Activated CD4-positive, alpha-beta T cell treated with anti-CD3 and anti-CD28 coated beads, Interleukin-2, amount 50 U/mL, for 48 hours (primary cell): ENCODE data around the gene TMEM141.
"Not testable (repeated sequence)": the region's sequence is repeated elsewhere in the genome, so short reads cannot be mapped to it uniquely, and the experiment has no call there.

ENCODE experiments used
- DNase-seq, 2 experiments: peaks; one replicate each; pipeline ENCODE4 v3.0.0-alpha.2; 2020

Gene TMEM141

DNA sequence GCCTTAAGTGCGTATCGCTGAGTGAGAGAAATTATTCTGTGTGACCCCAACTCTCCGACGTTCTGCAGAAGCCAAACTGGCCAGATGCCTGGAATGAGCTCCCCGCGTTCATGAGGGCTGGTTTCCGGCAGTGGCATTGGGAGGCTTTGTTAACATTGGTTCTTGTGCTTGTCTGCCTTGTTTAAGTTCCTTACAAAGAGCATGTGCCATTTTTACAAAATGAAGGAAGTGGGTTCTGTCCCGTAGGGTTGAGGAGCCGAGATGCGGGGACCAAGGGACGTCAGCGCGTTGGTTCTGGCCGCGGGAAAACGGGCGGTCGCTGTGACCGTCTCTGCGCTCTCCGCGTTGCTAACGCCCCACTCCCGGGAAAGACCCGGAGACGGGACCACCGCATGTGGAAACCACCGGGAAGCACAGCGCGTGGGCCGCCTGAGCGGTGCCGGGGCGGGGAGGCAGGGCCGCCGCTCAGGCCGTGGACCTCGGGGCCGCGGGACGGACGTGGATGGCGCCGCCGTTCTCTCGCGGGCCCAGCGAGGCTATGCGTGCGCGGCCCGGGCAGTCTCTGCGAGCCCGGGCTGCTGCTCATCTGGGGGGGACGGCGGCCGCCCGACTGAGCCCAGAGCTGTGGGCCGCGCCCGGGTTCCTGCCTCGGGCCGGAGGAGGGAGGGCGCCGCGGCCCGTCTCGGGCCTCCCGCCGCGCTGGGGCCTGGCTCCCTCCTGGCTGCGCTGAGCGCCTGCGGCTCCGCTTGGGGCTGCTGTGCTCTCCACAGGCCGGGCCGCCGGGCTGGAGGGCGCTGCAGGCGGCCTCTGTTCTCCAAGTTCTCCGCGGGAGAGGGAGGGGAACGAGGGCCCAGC is 30.1 kb downstream of the TMEM141 start:
- no peak for DNase-seq

DNA sequence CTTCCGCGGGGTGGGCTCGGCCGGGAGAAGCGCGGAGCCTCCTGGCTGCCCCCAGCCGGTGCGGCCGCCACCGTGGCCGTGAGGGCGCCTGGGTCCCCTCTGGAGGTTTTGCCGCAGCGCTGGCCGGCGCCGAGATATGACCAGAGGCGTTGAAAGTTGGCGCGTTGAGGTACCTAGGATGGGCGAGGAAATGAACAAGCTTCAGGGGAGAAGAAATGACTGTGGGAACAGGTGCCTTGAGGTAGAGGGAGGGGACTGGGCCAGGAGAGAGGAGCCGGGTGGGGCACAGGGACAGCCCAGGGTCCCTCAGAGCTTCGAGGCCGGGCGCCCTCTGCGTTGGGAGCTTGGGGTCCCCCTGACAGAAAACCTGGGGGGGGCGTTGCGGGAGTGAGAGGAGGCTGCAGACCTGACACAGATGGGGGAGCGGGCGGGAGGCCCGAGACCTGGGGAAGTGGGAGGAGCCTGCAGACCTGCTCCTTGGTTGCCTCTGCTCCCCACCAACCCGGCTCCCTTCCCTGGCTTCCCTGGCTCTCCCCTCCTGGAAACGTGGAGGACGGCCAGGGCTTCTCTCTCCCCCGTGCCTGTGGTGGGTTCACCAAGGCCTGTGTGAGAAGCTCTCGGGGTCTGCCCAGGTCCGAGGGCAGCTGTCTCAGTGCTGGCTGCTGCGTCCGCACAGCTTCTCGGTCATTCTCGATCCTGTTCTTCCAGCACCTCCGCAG is 30.8 kb downstream of the TMEM141 start:
- DNase-seq: no peak

DNA sequence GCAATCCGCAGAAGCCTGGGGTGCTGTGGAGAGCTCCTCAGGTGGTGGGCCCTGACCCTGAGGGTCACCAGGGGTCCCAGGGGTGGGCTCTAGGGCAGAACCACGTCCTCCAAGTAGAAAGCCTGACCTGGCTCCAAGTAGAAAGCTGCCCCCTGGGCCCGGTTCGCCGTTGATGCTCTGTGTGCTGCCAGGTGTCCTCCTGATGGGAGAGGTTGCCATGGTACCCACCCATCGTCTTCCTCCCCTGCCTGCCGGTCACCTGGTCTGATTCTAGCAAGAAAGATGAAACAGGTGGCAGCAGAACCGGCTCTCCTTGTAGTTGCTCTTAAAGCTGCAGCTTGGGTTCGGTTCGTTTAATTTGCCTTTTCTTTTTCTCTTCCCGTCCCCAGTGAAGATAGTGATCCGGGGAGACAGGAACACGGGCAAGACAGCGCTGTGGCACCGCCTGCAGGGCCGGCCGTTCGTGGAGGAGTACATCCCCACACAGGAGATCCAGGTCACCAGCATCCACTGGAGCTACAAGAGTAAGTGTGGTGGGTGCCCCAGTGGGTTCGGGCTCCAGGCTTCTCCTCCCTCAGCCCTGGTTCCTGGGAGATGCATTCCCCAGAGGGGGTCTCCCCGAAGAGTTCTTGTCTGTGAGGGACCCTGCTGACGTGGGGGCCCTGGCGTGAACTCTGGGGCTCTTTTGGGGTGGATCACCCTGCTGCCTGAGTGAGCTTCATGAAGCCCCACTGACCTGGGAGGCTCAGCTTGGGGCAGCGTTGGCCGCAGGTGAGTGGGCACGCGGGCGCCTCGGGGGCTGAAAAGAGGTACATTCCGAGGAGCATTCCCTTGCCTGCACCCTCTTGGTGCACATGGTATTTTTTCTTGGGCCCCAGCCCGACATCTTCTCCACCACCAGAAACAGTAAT is 32.2 kb downstream of the TMEM141 start:
- no peak for DNase-seq

DNA sequence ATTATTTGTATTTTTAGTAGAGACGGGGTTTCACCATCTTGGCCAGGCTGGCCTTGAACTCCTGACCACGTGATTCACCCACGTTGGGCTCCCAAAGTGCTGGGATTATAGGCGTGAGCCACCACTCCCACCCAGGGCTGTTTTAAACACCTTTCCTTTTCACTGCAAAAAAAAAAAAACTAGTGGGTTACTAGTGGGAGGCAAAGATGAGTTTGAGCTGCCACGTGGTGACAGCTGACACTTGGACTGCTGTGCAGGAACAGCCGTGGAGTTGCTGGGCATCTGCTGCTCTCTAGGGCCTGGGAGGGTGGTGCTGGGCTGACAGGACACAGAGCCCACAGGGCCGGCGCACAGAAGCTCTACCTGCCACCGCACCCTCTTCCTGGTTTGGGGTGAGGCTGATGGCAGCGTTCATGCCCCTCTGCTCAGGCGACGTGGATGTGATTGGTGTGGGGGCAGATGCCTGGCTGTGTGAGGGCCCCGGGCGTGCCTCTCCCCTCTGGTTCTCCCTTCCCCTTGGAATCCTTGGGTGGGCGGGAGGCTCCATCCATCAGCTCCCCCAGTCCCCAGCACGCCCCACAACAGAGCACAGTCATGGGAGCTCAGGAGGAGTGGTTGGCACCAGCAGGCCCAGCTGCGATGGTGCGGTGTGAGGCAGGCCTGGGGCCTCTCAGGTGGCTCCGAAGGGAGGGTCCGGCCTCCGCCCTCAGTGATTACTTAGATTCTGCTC is 33.5 kb downstream of the TMEM141 start:
- DNase-seq: no peak

DNA sequence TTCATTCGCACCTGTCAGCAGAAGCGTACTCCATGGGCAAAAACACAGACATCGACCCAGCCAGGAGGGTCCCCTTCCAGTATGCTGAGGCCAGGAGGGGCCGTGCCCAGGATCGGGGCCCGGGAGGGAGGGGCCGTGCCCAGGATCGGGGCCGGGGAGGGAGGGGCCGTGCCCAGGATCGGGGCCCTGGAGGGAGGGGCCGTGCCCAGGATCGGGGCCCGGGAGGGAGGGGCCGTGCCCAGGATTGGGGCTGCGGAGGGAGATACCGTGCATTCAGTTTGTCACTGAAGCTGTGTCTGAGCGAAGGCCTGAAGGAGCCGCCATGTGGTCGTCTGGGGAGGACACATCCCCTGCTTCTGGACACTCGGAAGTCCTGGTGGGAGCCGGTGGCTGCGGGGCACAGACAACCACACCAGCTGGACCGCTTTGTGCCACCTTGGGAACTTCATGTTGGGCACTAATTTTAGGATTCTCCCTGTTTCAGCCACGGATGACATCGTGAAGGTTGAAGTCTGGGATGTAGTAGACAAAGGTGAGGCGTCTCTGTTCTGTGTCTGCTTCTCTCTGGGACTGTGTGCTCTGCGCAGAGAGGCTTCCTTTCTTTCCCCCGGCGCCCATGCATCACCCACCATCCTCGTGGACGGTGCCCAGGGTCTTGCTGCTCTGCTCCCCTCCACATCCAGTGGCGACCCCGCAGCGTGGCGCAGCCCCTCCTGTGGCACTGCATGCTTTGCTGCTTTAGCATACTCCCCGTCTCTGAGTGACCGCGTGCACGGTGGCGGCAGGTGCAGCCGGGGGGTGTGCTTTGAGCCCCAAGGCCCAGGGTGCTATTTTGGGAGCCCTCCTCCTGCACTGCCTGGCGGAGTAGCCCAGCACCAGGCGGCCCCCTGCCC is 34.4 kb downstream of the TMEM141 start:
- no peak for DNase-seq

DNA sequence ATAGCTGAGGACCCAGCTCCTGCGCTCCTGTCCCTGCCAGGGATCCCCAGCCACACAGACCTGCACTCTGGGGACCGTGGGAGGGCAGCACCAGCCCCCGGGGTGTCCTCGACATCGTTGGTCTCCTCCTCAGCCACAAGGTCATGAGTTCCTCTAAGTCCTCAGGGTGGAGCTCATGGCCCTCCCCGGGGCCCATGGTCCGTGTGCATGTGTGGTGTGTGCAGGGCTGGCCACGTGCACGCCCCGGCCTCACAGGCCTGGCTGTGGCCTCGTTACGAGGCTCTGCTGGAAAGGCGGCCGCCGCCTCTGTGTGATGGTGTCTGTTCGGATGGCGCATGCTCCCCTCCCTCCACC is 35.0 kb downstream of the TMEM141 start:
- no peak for DNase-seq

DNA sequence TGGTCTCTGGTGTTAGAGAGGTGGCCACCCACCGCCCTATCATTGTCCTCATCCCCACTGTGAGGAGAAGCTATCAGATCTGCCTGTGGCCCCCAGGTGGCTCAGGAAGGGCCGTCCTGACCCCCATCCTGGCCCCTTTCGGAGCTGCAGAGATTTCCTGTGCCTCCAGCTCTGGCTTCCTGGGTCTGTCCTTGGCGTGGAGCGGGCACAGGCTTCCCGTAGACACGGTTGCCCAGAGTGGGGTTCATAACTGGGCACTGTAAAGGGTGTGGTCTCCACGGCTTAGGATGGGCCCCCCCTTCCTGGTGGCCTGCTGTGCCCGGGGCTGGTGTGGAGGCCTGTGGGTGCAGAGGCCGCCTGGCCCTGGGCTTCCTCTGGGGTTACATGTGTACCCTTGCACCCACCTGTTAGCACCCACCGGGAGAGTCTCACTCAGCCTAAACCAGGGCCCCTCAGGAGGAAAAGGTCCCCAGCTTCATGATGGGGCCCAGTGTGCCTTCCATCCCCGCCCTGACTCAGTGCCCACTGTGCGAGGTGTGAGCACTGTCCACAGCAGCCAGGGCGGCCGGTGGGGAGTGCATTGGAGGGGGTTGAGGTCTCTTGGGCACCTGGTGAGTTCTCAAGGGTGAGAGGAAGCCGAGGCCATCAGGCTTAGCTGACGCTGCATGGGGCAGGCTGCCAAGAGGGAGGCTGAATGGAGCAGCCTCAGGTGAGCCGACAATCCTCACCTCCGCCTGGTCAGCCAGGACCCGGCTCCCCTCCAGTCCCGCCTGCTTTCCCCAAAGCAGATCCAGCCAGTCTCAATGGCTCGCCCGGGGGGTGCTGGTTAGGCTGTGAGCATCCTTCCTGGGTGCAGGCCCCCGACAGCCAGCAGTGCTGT is 35.8 kb downstream of the TMEM141 start:
- no peak for DNase-seq

DNA sequence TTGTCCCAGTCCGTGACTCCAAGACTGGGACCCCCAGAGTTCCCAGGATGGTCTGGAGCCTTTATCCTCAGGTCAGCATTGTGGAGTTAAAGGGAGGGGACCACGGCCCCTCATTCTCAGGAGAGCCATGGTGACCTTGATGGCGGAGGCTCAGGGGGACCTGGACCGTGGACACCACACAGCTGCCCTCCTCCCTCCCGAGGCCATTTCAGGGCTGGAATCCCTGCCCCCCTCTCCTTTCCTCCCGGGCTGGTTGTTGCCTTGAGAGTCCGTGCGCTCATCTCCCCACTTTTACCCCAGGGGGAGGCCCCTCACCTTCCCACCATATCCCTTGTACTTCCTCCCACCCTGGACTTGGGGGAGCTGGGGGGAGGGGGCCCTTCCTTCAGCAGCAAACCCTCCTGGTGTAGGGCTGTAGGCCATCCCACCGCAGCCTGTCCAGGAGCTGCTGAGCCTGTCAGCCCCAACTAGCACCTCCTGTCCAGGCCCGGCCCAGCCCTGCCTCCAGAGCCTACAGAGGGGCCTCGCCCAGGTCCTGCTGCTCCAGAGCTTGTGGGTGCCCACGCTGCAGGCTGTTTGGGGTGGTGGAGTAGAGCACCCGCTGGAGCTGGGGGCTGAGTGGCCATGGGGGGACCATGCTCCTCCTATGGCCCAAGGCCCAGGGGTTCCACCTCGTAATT is 36.8 kb downstream of the TMEM141 start:
- no peak for DNase-seq

DNA sequence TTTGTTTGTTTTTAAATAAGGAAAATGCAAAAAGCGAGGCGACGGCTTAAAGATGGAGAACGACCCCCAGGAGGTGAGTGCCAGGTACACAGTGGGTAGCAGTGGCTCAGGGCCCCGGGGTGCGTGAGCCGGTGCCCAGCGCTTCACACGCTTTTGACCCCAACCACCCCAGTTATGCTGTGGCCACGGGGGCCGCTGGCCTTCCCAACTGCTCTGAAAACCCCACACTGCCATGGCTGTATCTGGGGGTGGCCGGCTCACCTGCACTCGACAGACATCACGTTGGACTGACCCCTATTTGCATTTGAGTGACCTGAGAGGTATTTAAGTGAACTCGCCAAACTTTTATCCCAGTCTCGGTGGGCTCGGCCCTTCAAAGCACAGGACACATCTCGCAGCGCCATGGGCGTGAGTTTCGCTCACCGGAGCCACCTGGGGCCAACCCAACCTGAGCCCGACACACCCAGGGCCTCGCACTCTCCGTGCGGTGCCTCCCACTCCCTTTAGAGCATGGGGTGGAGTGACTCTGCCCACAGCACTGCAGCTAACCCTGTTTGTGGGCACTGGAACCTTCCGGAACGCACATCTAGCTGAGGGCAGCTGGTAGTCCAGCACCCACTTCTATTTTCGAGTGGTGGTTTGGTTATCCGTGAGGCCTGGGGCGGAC is 37.5 kb downstream of the TMEM141 start:
- DNase-seq: no peak

DNA sequence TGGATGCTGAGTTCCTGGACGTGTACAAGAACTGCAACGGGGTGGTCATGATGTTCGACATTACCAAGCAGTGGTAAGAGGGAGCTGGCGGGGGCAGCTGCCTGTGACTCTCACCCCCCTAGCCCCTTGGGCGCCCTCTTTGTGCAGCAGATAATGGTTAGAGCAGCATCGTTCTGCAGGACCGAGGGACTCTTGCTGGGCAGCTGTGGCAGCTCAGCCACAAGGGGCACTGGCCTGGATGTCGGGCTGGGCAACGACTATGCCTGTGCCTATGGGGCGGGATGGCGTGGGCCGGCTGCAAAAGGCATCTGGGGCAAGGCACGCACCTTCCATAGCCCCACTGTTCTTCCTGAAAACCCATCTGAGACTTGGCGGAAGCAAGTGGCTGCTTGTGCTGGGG is 38.3 kb downstream of the TMEM141 start:
- no peak for DNase-seq

DNA sequence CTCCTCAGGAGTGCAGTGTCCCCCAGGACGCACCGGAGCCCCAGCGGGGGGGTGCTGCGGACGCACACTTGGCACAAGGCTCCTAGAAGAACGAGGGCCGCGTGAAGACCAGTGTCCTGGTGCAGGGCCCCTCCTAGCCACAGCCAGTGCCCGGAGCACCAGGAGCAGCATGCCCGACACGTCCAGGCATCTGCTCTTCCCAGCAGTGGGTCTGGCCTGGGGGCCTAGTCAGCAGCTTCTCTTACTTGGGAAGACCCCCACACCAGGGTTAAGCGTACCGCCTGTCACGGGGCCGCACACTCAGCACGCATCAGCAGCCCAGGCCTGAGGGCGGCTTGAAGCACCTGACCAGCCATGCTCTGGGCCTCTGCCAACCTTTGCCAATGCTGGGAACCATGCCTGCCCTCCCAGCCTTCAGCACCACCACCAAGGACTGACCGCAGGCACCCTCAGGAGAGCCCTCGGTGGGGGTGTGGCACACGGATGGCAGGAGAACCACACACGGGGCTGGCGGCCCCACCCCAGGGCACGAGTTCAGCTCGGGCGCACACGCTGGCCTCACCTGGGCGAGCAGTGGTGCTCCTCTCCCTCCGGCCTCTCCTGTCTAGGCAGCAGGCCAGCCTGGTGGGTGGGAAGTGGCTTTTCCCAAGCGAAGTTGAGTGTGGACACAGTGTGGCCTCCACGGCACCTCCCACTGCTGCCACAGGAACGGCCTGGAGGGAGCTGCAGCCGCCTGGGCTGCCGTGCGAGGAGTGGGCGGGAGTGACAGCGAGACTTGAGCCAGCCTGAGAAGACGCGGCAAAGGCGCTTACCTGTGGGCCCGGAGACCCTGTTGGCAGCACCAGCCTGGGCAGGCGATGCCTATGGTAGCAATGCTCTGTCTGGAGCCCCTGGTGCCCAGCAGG is 39.1 kb downstream of the TMEM141 start:
- DNase-seq: no peak

DNA sequence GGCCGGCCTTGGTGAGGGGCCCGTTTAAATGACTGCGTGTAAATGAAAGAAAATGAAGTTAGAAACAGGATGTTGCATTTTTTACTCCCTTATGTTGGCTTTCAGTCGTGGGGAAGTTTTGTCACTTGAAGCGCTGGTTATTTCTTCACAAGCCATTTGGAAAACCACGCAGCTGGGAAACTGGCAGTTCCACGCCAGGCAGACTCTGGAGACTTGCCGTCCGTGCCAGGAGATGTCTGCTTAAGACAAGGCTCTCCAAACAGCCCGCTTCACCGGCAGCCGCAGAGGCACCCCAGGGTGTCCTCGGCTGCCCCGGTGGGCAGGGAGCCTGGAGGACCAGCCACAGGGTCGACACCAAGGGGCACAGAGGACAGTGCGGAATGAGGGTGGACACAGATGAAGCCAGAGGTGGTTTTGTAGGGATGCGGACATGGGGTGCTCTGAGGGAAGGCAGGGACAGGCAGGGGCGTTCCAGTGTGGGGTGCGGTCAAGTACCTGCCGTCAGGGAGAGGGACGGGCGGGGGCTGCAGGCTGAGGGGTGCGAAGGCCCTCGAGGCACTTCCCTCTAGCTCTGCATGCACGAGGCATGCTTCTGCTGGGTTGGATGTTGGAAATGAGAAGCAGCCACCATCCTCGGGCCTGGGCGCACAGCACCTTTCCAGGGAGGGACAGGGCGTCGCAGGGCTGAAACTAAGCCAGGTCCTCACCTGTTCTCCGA is 40.0 kb downstream of the TMEM141 start:
- DNase-seq: no peak

DNA sequence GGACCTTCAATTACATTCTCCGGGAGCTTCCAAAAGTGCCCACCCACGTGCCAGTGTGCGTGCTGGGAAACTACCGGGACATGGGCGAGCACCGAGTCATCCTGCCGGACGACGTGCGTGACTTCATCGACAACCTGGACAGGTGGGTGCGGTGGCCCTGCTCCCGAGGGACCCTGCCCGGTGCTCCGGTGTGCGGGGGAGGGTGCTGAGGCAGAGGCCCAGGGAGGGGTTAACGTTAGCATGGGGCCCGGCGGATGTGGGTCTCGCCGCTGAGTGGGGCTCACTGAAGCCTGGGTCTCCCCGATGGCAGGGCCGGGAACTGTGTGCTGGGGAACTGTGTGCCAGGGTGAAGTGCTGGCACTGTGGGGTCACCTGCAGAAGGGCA is 40.6 kb downstream of the TMEM141 start:
- DNase-seq: no peak

DNA sequence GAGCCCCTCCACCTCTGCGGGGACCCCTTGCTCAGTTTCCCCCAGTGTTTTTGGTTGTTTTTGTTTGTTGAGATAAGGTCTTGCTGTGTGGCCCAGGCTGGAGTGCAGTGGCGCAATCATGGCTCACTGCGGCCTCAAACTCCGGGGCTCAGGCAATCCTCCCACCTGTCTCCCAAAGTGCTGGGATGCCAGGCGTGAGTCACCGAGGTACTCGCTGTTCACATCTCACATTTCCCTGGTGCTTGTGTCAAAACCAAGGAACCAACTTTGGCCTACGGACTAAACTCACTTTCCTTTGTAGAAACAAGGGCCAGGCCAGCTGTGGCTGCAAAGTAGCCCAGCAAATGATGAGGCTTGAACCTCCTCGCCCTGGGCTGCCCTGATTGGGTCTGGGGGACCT is 41.4 kb downstream of the TMEM141 start:
- no peak for DNase-seq

DNA sequence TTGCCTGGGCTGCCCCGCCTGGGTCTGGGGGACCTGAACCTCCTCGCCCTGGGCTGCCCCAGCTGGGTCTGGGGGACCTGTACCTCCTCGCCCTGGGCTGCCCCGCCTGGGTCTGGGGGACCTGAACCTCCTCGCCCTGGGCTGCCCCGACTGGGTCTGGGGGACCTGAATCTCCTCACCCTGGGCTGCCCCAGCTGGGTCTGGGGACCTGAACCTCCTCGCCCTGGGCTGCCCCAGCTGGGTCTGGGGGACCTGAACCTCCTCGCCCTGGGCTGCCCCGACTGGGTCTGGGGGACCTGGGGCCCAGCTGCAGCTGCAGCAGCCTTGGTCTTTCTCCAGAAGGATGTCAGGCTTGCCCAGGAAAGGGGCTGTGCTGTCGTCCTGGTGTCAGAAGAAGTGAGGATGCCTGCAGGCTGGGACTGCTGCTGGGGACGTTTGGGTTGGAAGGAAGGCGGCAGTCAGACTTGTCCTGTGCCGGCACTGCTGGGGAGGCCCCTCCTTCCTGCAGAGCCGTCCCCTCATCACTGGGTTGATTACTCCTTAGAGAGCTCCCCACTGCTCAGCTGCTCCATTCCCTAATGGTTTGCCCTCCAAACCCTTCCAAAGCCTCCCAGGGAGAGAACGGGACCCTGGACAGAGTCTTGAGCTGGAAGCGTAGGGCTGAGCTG is 42.4 kb downstream of the TMEM141 start:
- not testable (repeated sequence) for DNase-seq

DNA sequence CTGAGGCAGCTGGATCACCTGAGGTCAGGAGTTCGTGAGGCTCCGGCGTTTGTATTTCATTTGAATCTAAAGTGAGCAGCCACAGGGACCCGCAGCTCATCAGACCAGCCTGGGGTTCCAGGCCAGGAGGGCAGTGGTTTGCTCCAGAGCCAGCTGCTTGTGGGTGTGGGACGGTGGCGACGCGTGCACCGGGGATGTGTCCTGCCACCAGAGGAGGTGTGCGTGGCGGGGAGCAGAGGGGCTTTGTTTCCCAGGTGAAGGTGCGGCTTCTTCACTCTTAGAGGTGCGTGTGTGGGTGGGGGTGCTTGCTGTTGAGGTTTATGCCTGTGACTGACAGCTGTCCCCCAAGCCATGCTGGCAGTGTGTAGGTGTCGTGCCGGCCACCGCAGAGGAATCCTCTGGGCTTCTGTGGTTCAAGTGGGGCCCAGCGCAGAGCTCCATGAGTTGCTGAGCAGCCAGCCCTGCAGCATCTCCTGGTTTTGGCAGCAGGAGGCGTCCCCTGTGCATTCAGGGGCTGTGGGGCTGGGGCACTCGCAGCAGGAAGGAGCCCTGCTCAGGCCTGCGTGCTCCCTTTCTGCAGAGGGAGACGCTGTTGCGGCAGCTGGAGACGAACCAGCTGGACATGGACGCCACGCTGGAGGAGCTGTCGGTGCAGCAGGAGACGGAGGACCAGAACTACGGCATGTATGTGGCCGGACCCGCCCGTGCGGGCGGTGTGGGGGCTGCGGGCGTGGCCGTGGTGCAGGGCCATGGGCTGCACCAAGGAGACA is 44.2 kb downstream of the TMEM141 start:
- DNase-seq: no peak
